PC-9 (cell line): ENCODE data around the gene BOK. TPM values are rescaled to one million over a fixed set of nuclear protein-coding genes. Genes with fewer than 3 reads are reported as not detected.

Experiments used
- Bru-seq: library from RNA; stranded (reverse); fragments of 400-500 nt; gene quantifications from one replicate; lab custom pipeline; 2021; lab: Mats Ljungman, UMichigan
- BruChase-seq, 2 experiments: library from RNA; stranded (reverse); fragments of 400-500 nt; gene quantifications; one replicate each; lab custom pipeline; 2021; lab: Mats Ljungman, UMichigan
- BruUV-seq: library from RNA; stranded (reverse); fragments of 400-500 nt; replicated peaks from 2 replicates; lab custom pipeline; 2021; lab: Mats Ljungman, UMichigan
- CTCF ChIA-PET: fragments of 300-600 bp; sonication (Branson Sonifier 250); formaldehyde crosslinking; loops from one replicate; lab custom pipeline; 2022; ENCODE audit warnings: antibody characterized with exemption; lab: Charles Lee
- POLR2A ChIA-PET: fragments of 300-600 bp; sonication (Branson Sonifier 250); formaldehyde crosslinking; loops from one replicate; lab custom pipeline; 2022; ENCODE audit warnings: antibody characterized with exemption; ENCODE audit not compliant: unreplicated experiment; lab: Charles Lee
- DNase-seq, 2 experiments: peaks; one replicate each; pipeline versions ENCODE4 v3.0.0 to v3.0.0-alpha.2; 2015 to 2022; ENCODE audit warnings: mixed read lengths in 1 of 2
- H2AFZ ChIP-seq: fragments of 200-600 bp; sonication (generic); 2 replicates; pipeline ENCODE4 v1.8.1; 2017; ENCODE audit warnings: antibody characterized with exemption
- H3F3A ChIP-seq: fragments of 200-600 bp; sonication (generic); 2 replicates; pipeline ENCODE4 v1.8.1; 2017; ENCODE audit warnings: antibody characterized with exemption, mild to moderate bottlenecking, low read depth; ENCODE audit not compliant: insufficient read depth
- H3K27ac ChIP-seq: fragments of 200-600 bp; sonication (generic); 2 replicates; pipeline ENCODE4 v1.6.1; 2016; ENCODE audit warnings: mixed run types
- H3K27me3 ChIP-seq: fragments of 200-600 bp; sonication (generic); 2 replicates; pipeline ENCODE4 v1.6.1; 2016; ENCODE audit warnings: low read depth, mixed run types; ENCODE audit not compliant: insufficient read depth
- H3K36me3 ChIP-seq: fragments of 200-600 bp; sonication (generic); 2 replicates; pipeline ENCODE4 v1.6.1; 2016; ENCODE audit warnings: low read depth, mixed run types
- H3K4me1 ChIP-seq: fragments of 200-600 bp; sonication (generic); replicated peaks from 2 replicates; pipeline ENCODE4 v1.6.1; 2016; ENCODE audit warnings: mixed run types; ENCODE audit not compliant: insufficient read depth
- H3K4me2 ChIP-seq: fragments of 200-600 bp; sonication (generic); 2 replicates; pipeline ENCODE4 v1.6.1; 2017; ENCODE audit warnings: mixed run types
- H3K4me3 ChIP-seq: fragments of 200-600 bp; sonication (generic); 2 replicates; pipeline ENCODE4 v1.6.1; 2016; ENCODE audit warnings: mixed run types
- H3K79me2 ChIP-seq: fragments of 200-600 bp; sonication (generic); 2 replicates; pipeline ENCODE4 v1.6.1; 2017; ENCODE audit warnings: low read depth, mixed run types
- H3K9me2 ChIP-seq: fragments of 200-600 bp; sonication (generic); 2 replicates; pipeline ENCODE4 v1.8.1; 2017; ENCODE audit warnings: mild to moderate bottlenecking; ENCODE audit not compliant: insufficient read depth
- H3K9me3 ChIP-seq: fragments of 200-600 bp; sonication (generic); 2 replicates; pipeline ENCODE4 v1.8.1; 2016; ENCODE audit warnings: low read depth; ENCODE audit not compliant: insufficient read depth
- H4K20me1 ChIP-seq: fragments of 200-600 bp; sonication (generic); 2 replicates; pipeline ENCODE4 v1.8.1; 2017; ENCODE audit not compliant: insufficient read depth
- EZH2 ChIP-seq: fragments of 200-600 bp; sonication (generic); IDR thresholded peaks from 2 replicates; pipeline ENCODE4 v1.8.0; 2017; ENCODE audit warnings: antibody characterized with exemption, low read depth
- intact Hi-C: fragments of 100-400 bp; cut with micrococcal nuclease; formaldehyde crosslinking; loops from one replicate; pipeline ENCODE4 v1.10.0; 2022; ENCODE audit not compliant: unreplicated experiment
- long read RNA-seq: library from polyadenylated mRNA; stranded (forward); transcript quantifications from one replicate; pipeline ENCODE4 v2.0.0, GENCODE V29; 2022
- total RNA-seq: library from RNA; stranded (reverse); gene quantifications from 2 replicates; pipeline ENCODE4 v1.2.3, GENCODE V29; 2021
- TF ChIP-seq, protein P1 (sequence below): fragments of 200-600 bp; sonication (generic); conservative IDR thresholded peaks from 2 replicates; pipeline ENCODE4 v1.6.1; 2017; ENCODE audit warnings: mixed run types, antibody characterized with exemption, mild to moderate bottlenecking, moderate library complexity

BOK gene
- total RNA-seq = 72.8 and 107 TPM in 2 replicates
- percentile 55 among the genes with signal in this experiment for Bru-seq, nascent RNA
- BruChase-seq, experiment 1, labeled RNA remaining after a 2-hour chase = percentile 78 among the genes with signal in this experiment
- percentile 81 among the genes with signal in this experiment for BruChase-seq, experiment 2, labeled RNA remaining after a 6-hour chase
- long read RNA-seq, transcript BOK-201 (5 exons, 2,657 nt) = major isoform, 16 of 103 reads
- long read RNA-seq, partial matches to known transcripts = 33 of 103 reads
- long read RNA-seq, other reads (novel, unspliced or antisense) = 54 of 103 reads

- peak within 1 kb of the TSS; percentile 91 for H2AFZ ChIP-seq
- H3K27ac ChIP-seq = no peak within 1 kb of the TSS
- H3K9me2 ChIP-seq = no peaks in the 10 kb centered on the region
- no TSS peak for BruUV-seq
- peak; percentile 59 to 88 for DNase-seq
- intact Hi-C loops = no loop called here
- peaks cover 23% of the 10 kb centered on the region for H3K4me1 ChIP-seq
- no peaks in the 10 kb centered on the region for H3K36me3 ChIP-seq
- peaks cover 16% of the 10 kb centered on the region; the same call in 1 of the 2 replicates for H4K20me1 ChIP-seq
- H3K27me3 ChIP-seq = no peaks in the 10 kb centered on the region
- 0 out of 2 replicates have a peak, but pooled peaks cover 4% of the 10 kb centered on the region for H3F3A ChIP-seq
- ChIA-PET CTCF (interaction anchor here (0.6 to 0.9 kb wide), 2 partner anchors 9 to 154 kb away, joined by 4 read pairs; no protein-coding TSS in a partner anchor), POLR2A (interaction anchor here (0.6 kb wide), 1 partner anchor 66 kb away, joined by 12 read pairs; no protein-coding TSS in a partner anchor)
- H3K4me3 ChIP-seq = peak within 1 kb of the TSS; percentile 79
- no peaks in the 10 kb centered on the region for H3K79me2 ChIP-seq
- H3K9me3 ChIP-seq = peaks cover 6% of the 10 kb centered on the region; the same call in 1 of the 2 replicates
- TF ChIP-seq, protein P1, sequence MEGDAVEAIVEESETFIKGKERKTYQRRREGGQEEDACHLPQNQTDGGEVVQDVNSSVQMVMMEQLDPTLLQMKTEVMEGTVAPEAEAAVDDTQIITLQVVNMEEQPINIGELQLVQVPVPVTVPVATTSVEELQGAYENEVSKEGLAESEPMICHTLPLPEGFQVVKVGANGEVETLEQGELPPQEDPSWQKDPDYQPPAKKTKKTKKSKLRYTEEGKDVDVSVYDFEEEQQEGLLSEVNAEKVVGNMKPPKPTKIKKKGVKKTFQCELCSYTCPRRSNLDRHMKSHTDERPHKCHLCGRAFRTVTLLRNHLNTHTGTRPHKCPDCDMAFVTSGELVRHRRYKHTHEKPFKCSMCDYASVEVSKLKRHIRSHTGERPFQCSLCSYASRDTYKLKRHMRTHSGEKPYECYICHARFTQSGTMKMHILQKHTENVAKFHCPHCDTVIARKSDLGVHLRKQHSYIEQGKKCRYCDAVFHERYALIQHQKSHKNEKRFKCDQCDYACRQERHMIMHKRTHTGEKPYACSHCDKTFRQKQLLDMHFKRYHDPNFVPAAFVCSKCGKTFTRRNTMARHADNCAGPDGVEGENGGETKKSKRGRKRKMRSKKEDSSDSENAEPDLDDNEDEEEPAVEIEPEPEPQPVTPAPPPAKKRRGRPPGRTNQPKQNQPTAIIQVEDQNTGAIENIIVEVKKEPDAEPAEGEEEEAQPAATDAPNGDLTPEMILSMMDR = no peak
- TF ChIP-seq EZH2 = no peak
- peak within 1 kb of the TSS; percentile 73 for H3K4me2 ChIP-seq
These were observed at the start of gene BOK for GRCh38 chr2:241558532-241559322. TSS of gene BOK (plus strand) at chr2:241558745. CDS start at chr2:241559484, 739 bp downstream.

GRCh38 chr2:241509155-241509784 lies 49.3 kb upstream of the BOK start:
- no peaks in the 10 kb centered on the region for H3K9me2 ChIP-seq
- no TSS peak for BruUV-seq
- peak overlapping the region; percentile 52; the same call in 1 of the 2 replicates for H3K27ac ChIP-seq
- peaks cover 44% of the 10 kb centered on the region for H3K79me2 ChIP-seq
- ChIA-PET CTCF (interaction anchor here (0.6 kb wide), 1 partner anchor 47 kb away, joined by 9 read pairs; no protein-coding TSS in a partner anchor), POLR2A (no interaction called here)
- H3K4me3 ChIP-seq = peak overlapping the region; percentile 97
- TF ChIP-seq, protein P1 = no peak
- TF ChIP-seq EZH2 = no peak
- intact Hi-C loops = loop anchor here (2.0 to 5.0 kb wide), 4 partner anchors 36 to 192 kb away; partner anchors contain the start of genes HDLBP and SEPTIN2
- H3K27me3 ChIP-seq = no peaks in the 10 kb centered on the region
- no peaks in the 10 kb centered on the region for H3K9me3 ChIP-seq
- peak overlapping the region; percentile 97 for H3K4me2 ChIP-seq
- H2AFZ ChIP-seq = peak overlapping the region; percentile 99
- H3F3A ChIP-seq = peaks cover 10% of the 10 kb centered on the region; the same call in 1 of the 2 replicates
- H4K20me1 ChIP-seq = peaks cover 29% of the 10 kb centered on the region
- DNase-seq = peak in 1 of 2 experiments; percentile 32
- peaks cover 19% of the 10 kb centered on the region for H3K4me1 ChIP-seq
- peaks cover 5% of the 10 kb centered on the region; the same call in 1 of the 2 replicates for H3K36me3 ChIP-seq
